ENCODE results near the gene LRSAM1.
"Not testable (repeated sequence)": the region's sequence is repeated elsewhere in the genome, so short reads cannot be mapped to it uniquely, and the experiment has no call there.

Gene LRSAM1

DNA sequence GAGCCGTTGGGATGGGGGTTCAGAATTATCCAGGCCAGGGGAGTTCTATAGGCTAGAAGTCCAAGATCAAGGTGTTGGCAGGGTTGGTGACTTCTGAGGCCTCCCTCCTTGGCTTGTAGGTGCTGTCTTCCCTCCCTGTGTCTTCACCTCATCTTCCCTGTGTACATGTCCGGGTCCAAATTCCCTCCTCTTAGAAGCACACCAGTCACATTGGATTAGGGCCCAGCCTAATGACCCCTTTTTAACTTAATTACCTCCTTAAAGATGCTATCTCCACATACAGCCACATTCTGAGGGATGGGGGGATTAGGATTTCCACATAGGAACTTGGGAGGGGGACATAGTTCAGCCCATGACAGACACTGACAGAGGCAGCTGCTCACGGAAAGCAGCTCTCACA, 12.1 kb downstream of the LRSAM1 start:
- DNase-seq, result no peak

DNA sequence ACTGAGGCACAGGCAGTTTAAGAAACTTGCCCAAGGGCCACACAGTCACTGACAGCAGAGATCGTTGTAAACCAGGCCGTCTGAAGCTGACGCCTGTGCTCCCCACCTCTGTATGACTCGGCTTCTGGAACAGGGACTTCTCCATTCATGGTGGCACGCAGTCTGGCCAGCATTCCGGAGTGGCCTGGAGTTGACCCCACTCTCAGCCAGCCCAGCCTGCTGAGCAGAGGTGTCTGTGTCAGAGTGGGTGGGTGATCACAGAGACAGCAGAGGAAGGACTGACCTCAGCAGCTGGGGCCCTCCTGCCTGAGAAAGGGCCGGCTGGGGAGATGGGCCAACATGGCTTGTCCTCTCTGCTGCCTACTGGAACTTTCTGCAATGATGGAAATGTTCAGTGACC, 12.6 kb downstream of the LRSAM1 start:
- DNase-seq, result no peak

DNA sequence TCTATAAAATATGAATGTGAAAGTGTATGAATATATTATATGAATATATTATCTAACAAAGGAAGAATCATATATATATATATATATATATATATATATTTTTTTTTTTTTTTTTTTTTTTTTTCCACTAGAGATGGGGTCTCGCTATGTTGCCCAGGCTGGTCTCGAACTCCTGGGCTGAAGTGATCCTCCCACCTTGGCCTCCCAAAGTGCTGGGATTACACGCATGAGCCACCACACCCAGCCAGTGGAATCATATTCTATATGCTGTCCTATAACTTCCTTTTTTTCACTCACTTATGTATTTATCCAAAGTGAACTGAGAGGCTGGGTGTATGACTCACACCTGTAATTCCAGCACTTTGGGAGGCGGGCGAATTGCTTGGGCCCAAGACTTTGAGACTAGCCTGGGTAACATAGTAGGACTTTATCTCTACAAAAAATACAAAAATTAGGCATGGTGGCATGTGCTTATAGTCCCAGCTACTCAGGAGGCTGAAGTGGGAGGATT, 15.2 kb downstream of the LRSAM1 start:
- not testable (repeated sequence) for DNase-seq

DNA sequence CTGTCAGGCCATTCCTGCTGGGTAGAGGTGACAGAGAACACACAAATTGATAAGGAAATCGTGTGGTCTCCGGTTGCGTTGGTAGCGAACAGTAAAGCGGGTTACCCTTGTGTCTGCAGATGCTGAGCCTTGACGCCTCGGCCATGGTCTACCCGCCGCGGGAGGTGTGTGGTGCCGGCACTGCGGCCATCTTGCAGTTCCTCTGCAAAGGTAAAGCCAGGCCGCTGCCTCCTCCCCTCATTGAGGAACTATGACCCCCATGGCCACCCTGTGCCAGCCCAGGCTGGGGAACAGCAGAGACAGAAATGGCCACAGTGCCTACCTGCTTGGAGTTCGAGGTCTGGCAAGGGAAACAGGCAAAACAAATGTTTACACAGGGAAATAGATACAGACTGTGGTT, 16.3 kb downstream of the LRSAM1 start:
- no peak for DNase-seq

DNA sequence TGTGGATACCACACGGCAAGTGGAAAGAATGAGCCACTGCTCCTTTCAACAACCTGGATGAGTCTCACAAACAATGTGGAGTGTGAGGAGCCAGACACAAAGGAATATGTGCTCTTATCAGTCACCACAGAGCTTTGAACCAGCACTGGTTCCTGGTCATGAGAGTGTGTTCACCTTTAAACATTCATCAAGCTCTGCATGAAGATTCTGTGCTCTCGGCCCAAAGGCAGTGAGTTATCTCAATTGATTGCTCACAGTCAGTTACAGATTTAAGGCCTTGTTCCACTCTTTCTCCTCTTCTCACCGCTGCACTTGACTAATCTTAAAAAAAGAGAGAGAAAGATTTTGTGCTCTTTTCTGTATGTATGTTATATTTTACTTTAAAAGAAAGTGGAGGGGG, 19.4 kb downstream of the LRSAM1 start:
- no peak for DNase-seq

DNA sequence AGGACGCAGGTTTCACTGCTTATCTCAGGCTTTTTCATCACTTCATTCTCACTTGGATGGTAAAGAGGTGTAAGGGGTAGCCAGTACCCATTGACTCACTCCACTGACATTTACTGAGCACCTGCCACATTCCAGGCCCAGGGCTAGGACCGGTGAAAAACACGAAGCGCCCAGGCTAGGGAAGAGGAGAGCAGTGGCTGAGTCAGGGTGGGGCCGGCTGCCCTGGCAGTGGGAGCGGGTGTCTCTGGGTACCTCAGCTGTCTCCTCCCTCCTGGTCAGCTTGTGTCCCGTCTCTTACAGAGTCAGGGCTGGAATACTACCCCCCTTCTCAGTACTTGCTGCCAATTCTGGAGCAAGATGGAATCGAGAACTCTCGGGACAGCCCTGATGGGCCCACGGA, 22.2 kb downstream of the LRSAM1 start:
- no peak for DNase-seq

DNA sequence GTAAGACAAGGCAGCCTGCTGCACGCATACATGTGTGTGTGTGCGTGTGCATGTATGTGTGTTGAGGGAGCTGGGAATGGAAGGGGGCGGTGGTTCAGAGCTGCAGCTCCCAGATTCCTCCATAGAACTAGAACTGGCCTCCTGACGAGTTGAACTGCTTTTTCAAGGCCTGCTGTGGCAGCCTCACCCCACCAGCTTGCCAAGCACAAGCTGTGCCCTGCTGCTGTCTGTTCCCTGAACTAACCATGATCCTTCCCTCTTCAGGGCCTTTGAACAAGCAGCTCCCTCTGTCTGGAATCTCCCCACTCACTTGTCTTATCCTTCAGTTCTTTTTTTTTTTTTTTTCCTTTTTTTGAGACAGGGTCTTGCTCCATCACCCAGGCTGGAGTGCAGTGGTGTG, 22.6 kb downstream of the LRSAM1 start:
- DNase-seq, result no peak

DNA sequence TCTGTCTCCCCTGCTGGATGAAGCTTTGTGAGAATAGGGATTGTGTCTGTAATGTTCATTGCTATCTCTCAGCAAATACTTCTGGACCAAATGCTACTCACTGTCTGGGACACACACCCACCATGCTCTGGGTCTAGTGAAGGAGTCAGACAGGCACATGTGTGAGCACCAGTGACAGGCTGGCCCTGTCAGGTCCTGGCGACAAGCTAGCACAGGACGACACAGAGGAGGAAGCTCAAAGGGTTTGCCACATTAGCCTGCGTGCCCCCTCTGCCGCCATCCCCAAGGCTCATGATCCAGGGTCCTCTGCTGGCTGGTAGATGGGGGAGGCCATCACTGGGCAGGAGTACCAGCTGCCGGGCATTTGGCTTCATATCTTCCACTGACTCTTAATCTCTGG, 23.3 kb downstream of the LRSAM1 start:
- DNase-seq, result no peak

DNA sequence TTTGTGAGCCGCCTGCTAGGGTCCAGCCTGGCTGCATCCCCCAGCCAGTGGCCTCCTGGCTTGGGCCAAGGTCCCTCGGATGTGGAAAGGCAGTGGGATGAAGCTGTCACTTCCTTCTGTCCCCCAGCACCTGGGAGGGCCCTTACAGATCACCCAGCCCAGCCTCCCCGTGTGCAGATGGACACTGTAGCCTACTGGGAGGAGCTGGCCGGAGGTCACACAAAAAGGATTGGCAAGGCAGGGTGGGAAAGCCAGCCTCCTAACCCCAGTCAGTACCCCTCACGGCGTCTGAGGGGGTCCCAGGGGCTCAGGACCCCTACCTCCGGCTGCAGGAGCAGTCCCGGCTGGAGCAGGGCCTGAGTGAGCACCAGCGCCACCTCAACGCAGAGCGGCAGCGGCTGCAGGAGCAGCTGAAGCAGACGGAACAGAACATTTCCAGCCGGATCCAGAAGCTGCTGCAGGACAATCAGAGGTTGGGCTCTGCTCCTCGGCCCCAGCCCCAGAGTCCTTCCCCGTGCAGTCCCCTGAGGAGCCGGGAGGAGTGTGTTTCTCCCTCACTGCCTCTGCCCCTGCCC, 28.3 kb downstream of the LRSAM1 start:
- DNase-seq, result no peak

DNA sequence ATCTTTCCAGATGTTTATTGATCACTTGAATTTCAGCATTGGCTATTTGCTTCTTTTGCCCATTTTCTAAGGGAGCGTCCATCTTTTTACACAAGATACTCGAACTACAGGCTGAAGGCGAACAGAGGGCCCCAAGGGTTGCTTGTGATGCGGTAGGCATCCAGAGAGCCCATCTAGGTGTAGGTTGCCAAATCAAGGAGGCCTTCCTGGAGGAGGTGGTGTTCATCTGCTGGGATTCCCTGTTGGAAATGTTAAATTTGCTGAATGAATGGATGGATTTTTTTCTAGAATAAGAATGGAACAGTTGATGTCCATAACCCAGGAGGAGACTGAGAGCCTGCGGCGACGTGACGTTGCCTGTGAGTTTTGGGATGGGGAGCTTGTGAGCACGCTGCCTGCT, 31.4 kb downstream of the LRSAM1 start:
- no peak for DNase-seq

DNA sequence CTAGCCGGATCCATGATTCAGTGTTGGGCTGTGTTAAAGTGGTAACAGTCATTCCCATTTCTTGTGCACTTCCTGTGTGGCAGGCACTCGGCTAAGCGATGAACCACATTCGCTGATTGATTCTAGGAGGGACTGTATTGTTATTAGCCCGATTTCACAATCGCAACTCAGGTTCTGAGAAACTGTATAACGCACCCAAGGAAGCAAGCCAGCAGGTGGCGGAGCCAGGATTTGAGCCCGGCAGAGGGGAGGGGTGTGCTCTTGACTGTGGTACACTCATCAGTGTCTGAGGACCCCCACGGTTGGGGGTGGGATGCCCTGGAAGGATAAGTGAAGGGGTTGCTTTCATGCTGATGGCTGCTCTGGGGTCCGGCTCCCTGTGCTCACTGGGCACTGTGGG, 34.7 kb downstream of the LRSAM1 start:
- DNase-seq, result no peak

DNA sequence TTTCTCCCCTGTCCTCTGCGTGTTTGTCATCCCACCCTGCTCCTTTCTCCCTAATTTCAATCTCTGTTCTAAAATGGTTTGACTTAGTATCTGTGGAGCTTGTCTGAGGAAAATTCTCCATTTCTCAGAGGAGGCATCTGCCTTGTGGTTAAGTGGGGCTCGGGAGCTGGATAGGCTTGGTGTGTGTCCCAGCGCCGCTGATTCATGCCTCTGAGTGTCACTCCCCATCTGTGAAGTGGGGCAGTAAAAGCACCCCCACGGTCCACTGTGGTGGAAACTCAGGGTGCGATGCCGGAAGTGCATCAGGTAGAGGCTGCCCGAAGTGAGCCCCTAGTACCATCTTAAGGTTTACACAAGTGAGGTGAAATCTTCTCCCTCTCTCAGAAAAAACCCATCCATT, 37.6 kb downstream of the LRSAM1 start:
- no peak for DNase-seq

DNA sequence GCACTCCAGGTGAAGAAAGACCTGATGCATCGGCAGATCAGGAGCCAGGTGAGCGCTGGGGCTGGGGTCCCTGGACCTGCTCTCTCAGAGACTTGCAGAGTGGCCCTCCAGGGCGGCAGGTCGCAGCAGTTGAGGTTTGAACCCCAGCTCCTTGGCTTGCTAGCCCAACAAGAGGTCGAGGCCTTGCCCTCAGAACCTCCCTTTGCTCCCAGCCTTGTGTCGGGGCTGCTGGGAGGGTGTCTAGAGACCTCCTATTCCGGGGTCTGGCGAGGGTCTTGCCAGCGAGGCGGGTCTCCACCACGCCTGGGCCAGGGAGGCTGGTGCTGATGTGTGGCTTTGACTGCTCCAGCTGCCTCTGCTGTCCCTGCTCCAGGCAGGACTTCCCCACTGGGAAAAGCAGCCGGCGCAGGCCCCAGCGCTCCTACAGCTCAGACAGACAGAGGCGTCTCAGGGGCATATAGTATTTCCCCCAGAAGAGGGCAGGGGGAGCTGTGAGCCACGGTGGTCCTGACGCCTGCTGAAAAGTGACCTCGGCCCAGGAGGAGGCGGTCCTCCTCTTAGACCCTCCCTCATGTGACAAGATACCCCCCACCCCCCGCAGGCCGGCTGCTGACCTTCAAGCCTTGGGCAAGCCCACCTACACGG, 38.3 kb downstream of the LRSAM1 start:
- DNase-seq, result no peak

DNA sequence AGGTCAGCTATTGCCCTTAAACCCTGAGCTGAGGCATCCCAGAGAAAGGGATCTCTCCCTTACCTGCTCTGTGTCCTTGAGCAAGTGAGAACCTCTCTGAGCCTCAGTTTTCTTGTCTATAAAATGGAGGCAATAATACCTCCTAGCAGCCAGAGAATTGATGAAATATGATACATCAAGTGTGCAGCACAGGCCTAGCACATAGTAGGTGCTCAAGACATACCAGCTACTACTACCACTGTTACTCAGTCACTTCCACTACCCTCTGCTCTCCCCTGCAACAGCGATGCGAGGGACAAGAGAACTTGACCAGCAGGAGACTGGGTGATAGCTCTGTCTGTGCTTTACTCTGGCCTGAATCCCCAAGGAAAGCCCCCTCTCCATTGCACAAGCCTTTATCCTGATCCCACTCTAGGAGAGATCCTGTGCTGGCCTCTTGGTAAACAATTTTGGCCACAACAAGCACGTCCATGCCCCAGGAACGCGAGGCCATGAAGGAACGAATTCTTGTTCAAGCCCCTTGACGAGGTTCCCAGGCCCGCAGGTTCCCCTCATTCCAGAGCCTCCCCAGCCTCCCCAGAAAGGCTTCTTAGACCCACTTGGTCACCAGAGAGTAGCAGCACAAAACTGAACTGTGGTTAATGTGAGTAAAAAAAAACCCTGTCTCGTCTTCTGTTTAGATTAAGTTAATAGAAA, 39.4 kb downstream of the LRSAM1 start:
- DNase-seq, result no peak

DNA sequence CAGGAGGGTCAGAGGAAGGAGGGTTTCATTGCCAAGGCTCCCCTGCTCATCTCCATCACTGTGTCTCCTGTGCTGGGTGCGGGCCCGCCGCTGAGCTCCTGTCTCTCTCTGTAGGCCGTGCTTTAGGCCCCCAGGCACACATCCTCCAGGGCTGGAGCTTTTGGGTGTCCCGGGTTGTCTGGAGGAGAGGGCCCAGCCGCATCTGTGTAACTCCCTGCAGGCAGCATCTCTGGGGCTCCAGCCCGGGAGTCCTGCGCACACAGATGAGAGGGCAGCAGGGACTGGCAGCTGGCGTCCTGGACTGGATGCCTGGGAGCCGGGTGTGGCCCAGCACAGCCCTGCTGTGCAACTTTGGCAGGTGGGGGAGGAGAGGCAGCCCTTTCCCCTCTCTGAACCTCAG, 40.2 kb downstream of the LRSAM1 start:
- DNase-seq, result no peak

DNA sequence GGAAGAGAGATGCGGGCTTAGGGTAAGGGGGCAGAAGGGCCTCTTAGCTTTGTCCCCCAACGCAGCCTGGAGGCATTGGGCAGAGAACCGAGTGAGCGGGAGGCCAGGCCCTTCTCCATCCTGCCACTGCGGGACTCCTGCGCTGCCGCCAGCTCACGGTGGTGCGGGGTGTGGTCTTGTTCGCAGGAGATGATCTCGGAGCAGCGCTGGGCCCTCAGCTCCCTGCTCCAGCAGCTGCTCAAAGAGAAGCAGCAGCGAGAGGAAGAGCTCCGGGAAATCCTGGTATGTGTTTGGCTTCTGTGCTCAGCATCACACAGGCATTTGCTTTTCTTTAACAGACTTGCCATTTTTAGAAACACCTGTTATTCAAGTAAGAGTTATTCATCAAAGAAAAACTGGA, 41.3 kb downstream of the LRSAM1 start:
- no peak for DNase-seq

DNA sequence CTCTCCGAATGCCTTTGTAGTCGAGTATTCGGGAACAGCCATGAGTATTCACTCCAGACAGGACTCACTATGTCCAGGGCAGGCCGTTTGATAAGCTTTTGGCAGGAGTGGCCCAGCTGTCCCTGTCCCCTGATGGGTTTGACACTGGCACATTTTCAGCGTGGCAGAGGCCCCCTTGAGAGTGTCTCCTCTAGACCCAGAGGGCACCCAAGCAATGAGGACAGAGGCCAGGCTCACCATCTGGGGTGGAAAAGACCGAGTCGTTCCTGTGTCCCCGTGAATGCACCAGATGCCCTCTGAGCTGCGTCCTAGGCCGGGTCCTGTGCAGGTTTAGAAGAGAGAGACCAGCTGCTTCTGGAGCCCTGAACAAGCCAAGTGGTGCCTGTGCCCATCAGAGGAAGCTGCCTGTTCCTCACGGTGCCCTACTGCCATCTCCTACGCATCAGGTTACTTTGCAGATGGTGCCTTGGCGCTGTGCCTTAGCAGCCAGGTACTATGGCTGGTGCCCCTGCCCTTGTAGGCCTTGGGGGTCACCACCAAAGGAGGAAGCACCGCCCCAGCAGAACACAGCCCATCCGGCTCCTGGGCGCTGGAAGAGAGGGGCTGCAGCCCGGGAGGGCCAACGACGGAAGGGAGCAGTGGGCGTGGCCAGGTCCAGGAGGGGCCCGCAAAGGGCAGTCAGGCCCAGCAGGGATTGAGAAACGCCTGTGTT, 42.4 kb downstream of the LRSAM1 start:
- no peak for DNase-seq

DNA sequence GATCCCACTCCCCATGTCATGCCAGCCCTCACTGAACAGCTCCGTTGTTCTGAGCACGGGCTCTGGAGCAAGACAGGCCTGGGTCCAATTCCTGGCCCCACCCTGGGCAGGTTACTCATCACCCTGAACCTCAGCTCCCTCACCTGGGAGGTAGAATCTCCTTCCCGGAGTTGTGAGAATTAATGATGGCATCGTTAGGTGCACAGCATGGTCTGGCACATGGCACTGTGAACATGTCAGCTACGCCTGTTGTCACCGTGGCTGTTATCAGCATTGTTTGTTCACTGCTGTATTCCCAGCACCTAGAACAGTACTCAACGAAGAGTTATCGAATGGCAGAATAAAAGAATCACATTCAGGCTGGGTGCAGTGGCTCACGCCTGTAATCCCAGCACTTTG, 43.0 kb downstream of the LRSAM1 start:
- DNase-seq, result no peak

DNA sequence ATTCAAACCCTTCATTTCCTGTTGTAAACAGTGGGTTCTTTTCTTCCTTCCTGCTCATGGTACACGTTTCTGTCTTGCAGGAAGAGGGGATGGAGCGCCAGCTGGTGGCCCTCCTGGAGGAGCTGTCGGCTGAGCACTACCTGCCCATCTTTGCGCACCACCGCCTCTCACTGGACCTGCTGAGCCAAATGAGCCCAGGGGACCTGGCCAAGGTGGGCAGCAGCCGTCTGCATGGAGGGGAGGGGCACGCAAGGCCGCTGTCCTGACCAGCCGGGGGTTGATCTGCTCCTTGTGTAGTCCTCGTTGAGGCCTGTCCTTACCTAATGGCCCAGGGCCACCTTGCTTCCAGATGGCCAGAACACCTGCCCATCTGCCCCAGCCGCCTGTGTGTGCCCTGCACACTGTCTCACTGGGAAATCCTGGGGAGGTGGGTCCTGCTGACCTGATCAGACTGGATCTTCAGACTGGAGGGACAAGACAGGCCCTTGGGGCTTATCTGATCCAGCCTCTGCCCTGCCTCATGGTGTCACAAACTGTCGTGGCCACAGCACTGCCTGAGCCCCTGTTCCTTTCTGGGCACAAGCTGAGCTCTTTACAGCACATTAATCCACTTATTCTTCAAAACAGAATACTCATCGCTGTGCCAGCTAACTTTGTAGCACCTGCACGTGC, 44.7 kb downstream of the LRSAM1 start:
- DNase-seq, result no peak

DNA sequence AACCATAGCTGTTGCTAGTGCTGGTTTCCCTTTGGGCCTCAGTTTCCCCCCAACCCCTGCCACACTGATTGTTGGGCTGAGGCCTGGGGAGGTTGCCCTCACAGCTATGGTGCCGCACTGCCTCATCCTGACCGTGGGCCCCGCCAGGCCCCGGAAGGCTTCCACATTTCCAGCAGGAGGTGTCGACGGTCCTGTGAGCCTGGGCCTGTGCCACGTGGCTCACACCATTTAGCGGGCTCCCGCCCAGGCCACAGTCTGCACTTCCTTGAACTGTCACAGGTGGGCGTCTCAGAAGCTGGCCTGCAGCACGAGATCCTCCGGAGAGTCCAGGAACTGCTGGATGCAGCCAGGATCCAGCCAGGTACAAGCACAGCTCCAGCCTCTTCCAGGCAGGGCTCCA, 45.7 kb downstream of the LRSAM1 start:
- no peak for DNase-seq

DNA sequence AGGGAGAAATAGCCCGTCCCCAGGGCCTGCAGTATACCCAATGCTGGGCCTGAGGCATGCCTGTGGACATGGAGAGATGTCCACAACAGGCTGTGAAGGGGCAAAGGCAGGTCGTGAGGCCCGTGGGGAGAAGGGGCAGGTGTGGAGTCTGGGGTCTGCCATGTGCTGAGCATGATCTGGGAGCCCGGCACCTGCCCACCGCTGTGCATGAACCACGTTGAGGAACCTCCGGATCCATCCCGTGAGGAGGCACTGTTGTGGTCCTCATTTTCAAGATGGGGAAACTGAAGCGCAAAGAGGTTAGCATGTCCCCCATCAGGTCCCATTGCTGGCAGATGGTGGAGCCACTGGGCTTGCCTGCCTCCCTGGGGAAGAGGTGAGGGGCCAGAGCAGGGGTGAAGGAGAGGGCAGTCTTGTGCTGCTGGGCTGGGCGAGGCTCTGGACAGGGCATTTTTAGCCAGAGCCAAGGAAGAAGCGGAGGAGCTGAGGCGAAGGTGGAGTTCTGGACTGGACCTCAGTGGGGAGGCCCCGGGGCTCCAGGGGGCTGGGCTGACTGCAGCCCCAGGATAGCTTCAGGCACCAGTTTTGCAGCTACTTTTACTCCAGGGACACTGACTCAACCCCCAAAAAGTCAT, 46.5 kb downstream of the LRSAM1 start:
- DNase-seq, result no peak

DNA sequence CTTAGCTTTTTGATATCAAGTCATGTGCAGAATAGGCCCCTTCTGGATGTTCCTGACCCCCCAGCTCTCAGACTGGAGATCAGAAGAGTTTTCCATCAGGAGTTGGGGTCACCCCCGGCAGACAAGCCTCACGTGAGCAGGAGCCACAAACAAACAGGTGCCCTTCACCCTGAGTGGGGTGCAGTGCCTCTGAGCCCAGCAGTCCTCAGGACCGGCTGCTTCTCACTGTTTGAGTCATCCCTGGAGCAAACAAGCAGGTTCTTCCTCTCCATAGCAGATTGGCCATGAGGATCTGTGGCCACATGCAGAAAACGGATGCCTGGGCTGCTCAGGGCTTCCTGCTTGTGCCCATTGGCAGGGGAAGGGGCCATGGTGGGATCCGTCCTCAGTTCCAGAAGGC, 47.0 kb downstream of the LRSAM1 start:
- no peak for DNase-seq

DNA sequence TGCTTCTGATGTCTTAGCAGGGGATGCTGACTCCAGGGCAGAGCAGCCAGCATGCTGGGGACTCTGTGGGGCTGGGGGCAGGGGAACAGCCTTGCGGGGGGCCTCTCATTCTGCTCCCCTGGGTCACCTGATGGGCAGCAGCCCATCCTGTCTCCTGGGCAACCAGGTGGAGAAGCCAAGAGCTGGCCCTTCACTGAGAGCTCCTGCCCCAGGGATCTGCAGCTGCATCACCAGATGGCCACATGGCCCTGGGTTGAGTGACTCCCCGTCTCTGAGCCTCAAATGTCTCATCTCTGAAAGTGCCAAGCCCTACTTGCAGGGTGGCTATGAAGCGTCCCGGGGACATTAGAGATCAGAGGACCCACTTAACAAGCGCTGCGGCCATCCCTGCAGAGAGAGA, 49.1 kb downstream of the LRSAM1 start:
- no peak for DNase-seq
